Spleen (tissue), 11 donors: ENCODE measurements around the gene PGM5. TPM values are rescaled to one million over a fixed set of nuclear protein-coding genes. Genes with fewer than 3 reads are reported as not detected.
"Not testable (repeated sequence)": the region's sequence is repeated elsewhere in the genome, so short reads cannot be mapped to it uniquely, and the experiment has no call there.

Source experiments
- DNase-seq: peaks from one replicate; pipeline ENCODE4 v3.0.0-alpha.2; 2020
- H3K27ac ChIP-seq, 8 donors: fragments of 200-600 bp; sonication (generic) in 7 of 8; 1 replicate in 4 of 8; 2 replicates in 4 of 8; pipeline versions ENCODE4 v1.5.0 to v1.8.0; 2016 to 2021; ENCODE audit warnings: inconsistent platforms in 4 of 8, mild to moderate bottlenecking in 4 of 8, moderate library complexity in 1 of 8
- H3K27me3 ChIP-seq, 7 donors: fragments of 200-600 bp; sonication (generic) in 6 of 7; replicated peaks in 1 of 7; 1 replicate in 4 of 7; 2 replicates in 3 of 7; pipeline versions ENCODE4 v1.5.0 to v1.8.0; 2016 to 2021; ENCODE audit warnings: inconsistent platforms in 3 of 7, mild to moderate bottlenecking in 1 of 7
- H3K36me3 ChIP-seq, 6 donors: fragments of 200-600 bp; sonication (generic) in 5 of 6; 1 replicate in 4 of 6; 2 replicates in 2 of 6; pipeline versions ENCODE4 v1.5.0 to v1.8.0; 2016 to 2021; ENCODE audit warnings: inconsistent platforms in 2 of 6
- H3K4me1 ChIP-seq, 6 donors: fragments of 200-600 bp; sonication (generic) in 5 of 6; 1 replicate in 3 of 6; 2 replicates in 3 of 6; pipeline versions ENCODE4 v1.5.0 to v1.8.0; 2016 to 2021; ENCODE audit warnings: inconsistent platforms in 3 of 6
- H3K4me3 ChIP-seq, 8 donors: fragments of 200-600 bp; sonication (generic) in 7 of 8; 1 replicate in 4 of 8; 2 replicates in 4 of 8; pipeline versions ENCODE4 v1.5.0 to v1.8.0; 2016 to 2021; ENCODE audit warnings: inconsistent platforms in 4 of 8, mild to moderate bottlenecking in 4 of 8, moderate library complexity in 2 of 8
- H3K9me3 ChIP-seq, 8 donors: fragments of 200-600 bp; sonication (generic) in 7 of 8; 1 replicate in 4 of 8; 2 replicates in 4 of 8; pipeline versions ENCODE4 v1.5.0 to v1.8.0; 2016 to 2021; ENCODE audit warnings: inconsistent platforms in 4 of 8
- POLR2A ChIP-seq, 3 donors: fragments of 450-650 bp; IDR thresholded peaks; one replicate each; pipeline ENCODE4 v1.5.1; 2017; ENCODE audit warnings: antibody characterized with exemption in 3 of 3, mild to moderate bottlenecking in 1 of 3
- POLR2AphosphoS5 ChIP-seq, 3 donors: sonication (generic); formaldehyde crosslinking; IDR thresholded peaks; one replicate each; pipeline ENCODE4 v1.5.1; 2017; ENCODE audit warnings: antibody characterized with exemption in 3 of 3
- WGBS, 5 donors: extraction: QIAGEN DNeasy Blood & Tissue Kit in 3 of 5; methylation state at CpG; one replicate each; pipeline versions ENCODE4 v1.1.5 to v1.1.7; 2013 to 2018; 5-methylcytosine and 5-hydroxymethylcytosine counted together
- intact Hi-C: fragments of 100-400 bp; cut with DNase I; formaldehyde crosslinking; loops from one replicate; pipeline ENCODE4 v1.15.0; 2023; ENCODE audit warnings: low total_unique reads
- polyA plus RNA-seq, 3 donors: library from polyadenylated mRNA; stranded (reverse); fragments of 200-250 nt; gene quantifications; one replicate each; pipeline ENCODE4 v1.2.1, GENCODE V29; 2013
- total RNA-seq, 7 donors: library from RNA; depleted of rRNA in 3 of 7; stranded (reverse); fragments of >200 nt in 3 of 7; fragmentation: NEBNext Ultra II Directional in 4 of 7; extraction: Animal tissue kit (Norgen Biotek cat#: 25700) in 4 of 7; gene quantifications; one replicate each; pipeline versions ENCODE4 v1.1.0 to v1.2.1, GENCODE V29; 2016 to 2021
- TF ChIP-seq, protein P1 (sequence below), 11 experiments: fragments of 200-600 bp in 7 of 11; fragments of 450-650 bp in 4 of 11; sonication (generic) in 4 of 11; IDR thresholded peaks in 8 of 11; conservative IDR thresholded peaks in 3 of 11; 1 replicate in 7 of 11; 2 replicates in 4 of 11; pipeline versions ENCODE4 v1.4.0 to v1.8.0; 2016 to 2021; ENCODE audit warnings: antibody characterized with exemption in 11 of 11, inconsistent platforms in 4 of 11, mild to moderate bottlenecking in 1 of 11
- donor health status: healthy with polysubstance abuse.
- donor health status: DM: no; HTN: no; CAD: no; lungs with moderate emphysema.
- donor health status: DM: no; HTN: no; CAD: no.
- donor health status: Bipolar disorder and iron deficiency.
- donor health status: healthy.
- donor health status: DM: no; HTN: no; CAD: no.
- donor health status: DM: yes; HTN: yes; CAD: no.

Gene PGM5
- total and polyA plus RNA-seq, 10 donors: 3.2 to 26.1 (median 14.4) TPM

DNA sequence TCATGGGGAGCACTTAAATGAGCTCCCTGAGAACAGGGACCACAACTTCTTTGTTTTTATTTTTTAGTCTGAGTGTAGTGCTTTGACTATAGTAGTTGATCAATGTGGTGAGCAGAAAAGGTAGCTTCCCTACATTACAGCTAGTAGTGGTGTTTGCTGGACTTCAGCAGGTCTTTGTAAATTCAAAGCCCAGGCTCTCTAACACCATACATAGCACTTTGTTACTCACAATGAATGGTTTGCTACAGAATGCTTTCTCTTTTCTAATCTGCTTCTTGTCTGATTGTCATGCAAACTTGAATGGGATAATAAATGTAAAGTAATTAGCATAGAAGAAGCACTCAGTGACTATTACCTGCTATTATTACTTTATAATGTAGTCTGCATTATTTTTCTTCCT lies 55.5 kb downstream of the PGM5 start:
- intact Hi-C loops, H3K4me3 ChIP-seq, DNase-seq, H3K36me3 ChIP-seq, H3K27me3 ChIP-seq, H3K27ac ChIP-seq, H3K9me3 ChIP-seq, H3K4me1 ChIP-seq: not testable (repeated sequence)

DNA sequence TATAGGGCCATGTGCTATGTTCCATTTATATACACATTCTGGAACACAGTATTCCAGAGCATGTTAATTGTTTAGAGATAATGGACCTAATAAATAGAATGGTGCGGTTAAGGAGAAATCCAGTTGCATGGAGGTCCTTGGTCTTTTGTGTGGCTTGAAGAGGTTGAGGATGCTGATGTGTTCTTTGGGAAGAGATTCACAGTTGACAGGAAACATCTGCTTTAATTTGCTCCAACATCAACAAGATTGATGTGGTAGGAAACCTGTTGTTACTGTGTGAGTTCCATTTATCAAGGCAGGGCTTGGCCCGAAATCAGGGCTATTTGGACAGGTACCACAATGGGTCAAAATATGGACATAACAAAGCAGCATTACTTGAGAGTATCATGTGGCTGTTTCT lies 56.3 kb downstream of the PGM5 start:
- H3K27me3 ChIP-seq, H3K36me3 ChIP-seq, H3K27ac ChIP-seq, intact Hi-C loops, H3K4me1 ChIP-seq, H3K4me3 ChIP-seq, DNase-seq, H3K9me3 ChIP-seq: not testable (repeated sequence)
- 54 to 78% (median 64%) methylated on average over 2 of the region's 2 CpGs for WGBS, 5 donors

DNA sequence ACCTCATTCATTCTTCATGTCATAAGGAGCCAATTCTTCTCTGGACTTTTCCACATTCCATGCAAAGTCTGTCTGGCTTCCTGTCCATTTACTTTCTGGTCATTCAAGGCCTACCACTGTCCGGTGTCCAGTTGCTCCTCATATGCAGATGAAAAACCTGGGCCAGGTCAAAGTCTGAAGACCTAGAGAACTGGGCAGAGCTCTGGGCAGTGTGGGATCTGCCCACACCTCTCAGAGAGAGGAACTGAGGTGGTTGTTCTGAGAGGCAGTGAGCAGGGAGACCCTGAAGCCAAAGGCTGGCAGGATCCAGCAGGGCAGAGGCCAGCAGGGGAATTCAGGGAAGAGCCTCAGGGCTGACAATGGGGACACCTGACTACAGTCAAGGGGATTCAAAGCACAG lies 58.7 kb downstream of the PGM5 start:
- 84 to 91% (median 88%) methylated on average over 1 of the region's 1 CpG for WGBS, 5 donors
- not testable (repeated sequence) for H3K9me3 ChIP-seq

DNA sequence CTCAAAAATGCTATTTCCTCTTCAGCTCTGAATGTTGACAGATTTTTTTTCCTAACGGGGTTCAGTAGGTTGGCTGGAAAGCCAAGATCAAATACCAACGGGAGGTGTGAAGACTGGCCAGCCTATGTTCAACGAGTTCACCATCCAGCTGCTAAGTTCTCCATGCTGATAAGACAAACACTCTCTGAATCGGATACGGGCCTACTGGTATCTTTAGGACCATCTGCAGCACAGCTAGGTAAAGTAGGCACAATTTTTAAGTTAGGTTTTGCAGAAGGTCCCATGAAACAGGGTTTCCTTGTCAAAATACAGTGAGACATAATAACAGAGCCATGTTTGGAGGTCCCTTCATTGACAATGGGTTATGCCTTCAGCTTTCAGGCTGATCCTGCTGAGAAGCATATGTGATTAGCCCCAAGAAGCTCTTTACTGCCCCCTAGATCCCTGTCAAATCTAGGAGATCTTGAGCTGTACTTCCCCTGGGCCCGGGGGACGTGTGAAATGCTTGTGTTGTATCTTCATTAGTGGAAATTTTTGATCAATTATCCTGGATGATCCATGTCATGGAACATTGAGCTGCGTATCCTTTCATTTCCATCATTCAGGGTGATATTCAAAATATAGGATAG lies 60.6 kb downstream of the PGM5 start:
- no peak for DNase-seq

More for the DNA sequence above, 58.7 kb downstream of the PGM5 start:
- H3K4me1 ChIP-seq, H3K4me3 ChIP-seq, H3K27ac ChIP-seq, H3K36me3 ChIP-seq, H3K27me3 ChIP-seq, DNase-seq, intact Hi-C loops: not testable (repeated sequence)

DNA sequence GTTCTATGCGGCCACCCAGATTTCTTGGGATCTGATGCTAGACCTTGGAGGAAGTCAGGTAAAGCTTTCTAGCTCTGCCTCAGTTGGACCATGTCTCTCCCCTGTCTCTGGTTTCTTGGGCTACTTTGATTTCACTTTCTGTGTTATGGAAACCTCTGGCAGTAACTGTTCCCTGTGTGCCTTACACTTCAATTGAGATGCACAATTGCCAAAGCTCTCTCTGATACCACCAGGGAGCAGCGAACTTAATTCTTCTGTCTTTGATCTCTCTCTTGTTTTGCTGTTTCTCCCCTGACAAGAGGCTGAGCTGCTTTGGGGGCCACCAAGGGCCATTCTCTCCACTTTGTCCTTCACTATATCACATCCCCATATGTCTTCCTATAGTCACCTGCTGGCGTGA lies 61.4 kb downstream of the PGM5 start:
- DNase-seq: no peak
- 78 to 99% (median 96%) methylated on average over 3 of the region's 3 CpGs for WGBS, 5 donors
- no peaks in the 10 kb centered on the region for H3K27me3 ChIP-seq
- H3K4me1 ChIP-seq: no peaks in the 10 kb centered on the region
- H3K4me3 ChIP-seq: no peak overlapping the region
- intact Hi-C loops: no loop called here
- no peak overlapping the region for H3K27ac ChIP-seq
- TF ChIP-seq POLR2A (IDR thresholded peaks at IDR 0.05) (no peak), POLR2AphosphoS5 (IDR thresholded peaks at IDR 0.05) (no peak)
- TF ChIP-seq, protein P1, sequence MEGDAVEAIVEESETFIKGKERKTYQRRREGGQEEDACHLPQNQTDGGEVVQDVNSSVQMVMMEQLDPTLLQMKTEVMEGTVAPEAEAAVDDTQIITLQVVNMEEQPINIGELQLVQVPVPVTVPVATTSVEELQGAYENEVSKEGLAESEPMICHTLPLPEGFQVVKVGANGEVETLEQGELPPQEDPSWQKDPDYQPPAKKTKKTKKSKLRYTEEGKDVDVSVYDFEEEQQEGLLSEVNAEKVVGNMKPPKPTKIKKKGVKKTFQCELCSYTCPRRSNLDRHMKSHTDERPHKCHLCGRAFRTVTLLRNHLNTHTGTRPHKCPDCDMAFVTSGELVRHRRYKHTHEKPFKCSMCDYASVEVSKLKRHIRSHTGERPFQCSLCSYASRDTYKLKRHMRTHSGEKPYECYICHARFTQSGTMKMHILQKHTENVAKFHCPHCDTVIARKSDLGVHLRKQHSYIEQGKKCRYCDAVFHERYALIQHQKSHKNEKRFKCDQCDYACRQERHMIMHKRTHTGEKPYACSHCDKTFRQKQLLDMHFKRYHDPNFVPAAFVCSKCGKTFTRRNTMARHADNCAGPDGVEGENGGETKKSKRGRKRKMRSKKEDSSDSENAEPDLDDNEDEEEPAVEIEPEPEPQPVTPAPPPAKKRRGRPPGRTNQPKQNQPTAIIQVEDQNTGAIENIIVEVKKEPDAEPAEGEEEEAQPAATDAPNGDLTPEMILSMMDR (IDR thresholded peaks at IDR 0.05 in 8 of 11, conservative IDR thresholded peaks at IDR 0.05 in 3 of 11): no peak
- H3K9me3 ChIP-seq: peaks cover 0 to 2% (median 0%) of the 10 kb centered on the region in 8 donors
- H3K36me3 ChIP-seq: no peaks in the 10 kb centered on the region

More for the DNA sequence above, 60.6 kb downstream of the PGM5 start:
- Histone ChIP-seq H3K4me3 (no peak overlapping the region), H3K27ac (no peak overlapping the region), H3K36me3 (no peaks in the 10 kb centered on the region), H3K4me1 (no peaks in the 10 kb centered on the region), H3K27me3 (no peaks in the 10 kb centered on the region), H3K9me3 (no peaks in the 10 kb centered on the region)
- intact Hi-C loops: no loop called here
- no peak for TF ChIP-seq POLR2A (IDR thresholded peaks at IDR 0.05)
- TF ChIP-seq, protein P1 (IDR thresholded peaks at IDR 0.05 in 8 of 11, conservative IDR thresholded peaks at IDR 0.05 in 3 of 11): peak in 1 of 11 experiments; percentile 19
- WGBS, 5 donors: 52 to 71% (median 68%) methylated on average over 8 of the region's 8 CpGs
